Heart left ventricle (tissue), 16 donors: ENCODE measurements around the gene ZNF445. TPM values are rescaled to one million over a fixed set of nuclear protein-coding genes. Genes with fewer than 3 reads are reported as not detected.

Source experiments
- ATAC-seq, 4 donors: fragments of 200-7000 bp; cut with Tn5 transposase; one replicate each; pipeline ENCODE4 v1.9.1; 2020 to 2022; ENCODE audit warnings: moderate library complexity in 4 of 4, mild to moderate bottlenecking in 3 of 4, moderate number of reproducible peaks in 1 of 4
- DNase-seq, 5 donors: peaks; one replicate each; pipeline ENCODE4 v3.0.0-alpha.2; 2020
- H3K27ac ChIP-seq, 12 donors: fragments of 200-600 bp; sonication (generic) in 4 of 12; one replicate each; pipeline versions ENCODE4 v1.5.0 to v1.8.0; 2016 to 2022; ENCODE audit warnings: mild to moderate bottlenecking in 2 of 12
- H3K27me3 ChIP-seq, 9 donors: fragments of 200-600 bp; sonication (generic) in 2 of 9; one replicate each; pipeline versions ENCODE4 v1.5.1 to v1.8.0; 2016 to 2022; ENCODE audit warnings: mild to moderate bottlenecking in 3 of 9
- H3K36me3 ChIP-seq, 9 donors: fragments of 200-600 bp; sonication (generic) in 2 of 9; one replicate each; pipeline versions ENCODE4 v1.5.0 to v1.8.0; 2018 to 2022; ENCODE audit warnings: mild to moderate bottlenecking in 2 of 9
- H3K4me1 ChIP-seq, 12 donors: fragments of 200-600 bp; sonication (generic) in 4 of 12; one replicate each; pipeline versions ENCODE4 v1.5.0 to v1.8.0; 2016 to 2022; ENCODE audit warnings: mild to moderate bottlenecking in 3 of 12
- H3K4me3 ChIP-seq, 12 donors: fragments of 200-600 bp; sonication (generic) in 4 of 12; one replicate each; pipeline versions ENCODE4 v1.5.0 to v1.8.0; 2017 to 2022; ENCODE audit warnings: mild to moderate bottlenecking in 9 of 12, moderate library complexity in 4 of 12
- H3K9me3 ChIP-seq, 12 donors: fragments of 200-600 bp; sonication (generic) in 4 of 12; one replicate each; pipeline versions ENCODE4 v1.5.0 to v1.8.0; 2016 to 2022; ENCODE audit warnings: mild to moderate bottlenecking in 1 of 12
- CTCF ChIP-seq, 12 donors: fragments of 200-600 bp; sonication (generic) in 4 of 12; IDR thresholded peaks; one replicate each; pipeline versions ENCODE4 v1.5.0 to v1.8.0; 2018 to 2022; ENCODE audit warnings: antibody characterized with exemption in 12 of 12, mild to moderate bottlenecking in 5 of 12
- POLR2A ChIP-seq, 2 donors: fragments of 450-650 bp; IDR thresholded peaks; one replicate each; pipeline ENCODE4 v1.6.1; 2017; ENCODE audit warnings: antibody characterized with exemption in 2 of 2, mild to moderate bottlenecking in 2 of 2, moderate library complexity in 2 of 2
- WGBS, 4 donors: extraction: QIAGEN DNeasy Blood & Tissue Kit in 2 of 4; methylation state at CpG; one replicate each; pipeline versions ENCODE4 v1.1.5 to v1.1.7; 2013 to 2018; 5-methylcytosine and 5-hydroxymethylcytosine counted together
- intact Hi-C, 10 donors: fragments of 100-400 bp; cut with DNase I; formaldehyde crosslinking; loops; one replicate each; pipeline versions ENCODE4 v1.11.1 to v1.14.2; 2022
- polyA plus RNA-seq, 2 donors: library from polyadenylated mRNA; stranded (reverse); fragments of 200-250 nt; gene quantifications; one replicate each; pipeline ENCODE4 v1.2.3, GENCODE V29; 2013
- total RNA-seq, 9 donors: library from RNA; depleted of rRNA in 2 of 9; stranded (reverse); fragments of >200 nt in 2 of 9; fragmentation: NEBNext Ultra II Directional in 3 of 9; extraction: Animal tissue kit (Norgen Biotek cat#: 25700) in 3 of 9; gene quantifications; one replicate each; pipeline versions ENCODE4 v1.1.0 to v1.2.4, GENCODE V29; 2016 to 2023
- donor health status: ischemic (EF 13 %, LVEDD 7.1; RV severe dilation, severe dysfunction).
- donor health status: healthy with polysubstance abuse.
- donor health status: DM: no; HTN: yes; CAD: no.
- donor health status: DM: no; HTN: no; CAD: no.
- donor health status: ischemic (EF 25% LVEDD 6.9; RV normal size, moderate dysfunction).
- donor health status: ischemic (EF 25% LVEDD 5.7; RV mildly dilated, moderate dysfunction).
- donor health status: healthy.
- donor health status: DM: yes; HTN: yes; CAD: no.
- donor health status: ischemic (EF 35%, LVEDD 5.7; RV mildly dilated, moderate dysfunction).
- donor health status: nonischemic (EF 11% LVEDD 7.7; RV severe dilation, severe dysfunction).
- donor health status: DM: yes; HTN: yes; CAD: no.
- donor health status: PGD.
- donor health status: ischemic (EF 29% LVEDD 5.4; RV normal size, mild dysfunction).
- donor health status: nonischemic (EF 23%, LVEDD 6.1; RV moderate dilation, normal function).

Gene ZNF445
- total and polyA plus RNA-seq, 11 donors: 4.9 to 19.9 (median 11.0) TPM

- 0 to 1% (median 0%) methylated on average over 6 of the region's 6 CpGs for WGBS, 4 donors
- Histone ChIP-seq H3K9me3 (peaks cover 0 to 9% (median 0%) of the 10 kb centered on the region in 12 donors), H3K27ac (peak overlapping the region; percentile 49 to 94 (median 89)), H3K4me1 (peaks cover 0 to 29% (median 14%) of the 10 kb centered on the region in 12 donors), H3K27me3 (no peaks in the 10 kb centered on the region), H3K36me3 (peaks cover 0 to 10% (median 0%) of the 10 kb centered on the region in 9 donors), H3K4me3 (peak overlapping the region; percentile 74 to 99 (median 92))
- peak in 1 of 4 donors; percentile 5 for ATAC-seq
- TF ChIP-seq CTCF (IDR thresholded peaks at IDR 0.05) (no peak), POLR2A (IDR thresholded peaks at IDR 0.05) (no peak)
- intact Hi-C loops: loop anchor here in 6 of 10 donors (1.0 to 10.0 kb wide), 6 partner anchors 33 to 185 kb away; partner anchors contain the start of genes TCAIM (in 5 of the 6), ZNF197 (in 1 of the 6) and ZNF445 (in 1 of the 6)
- DNase-seq: no peak
Measured at GRCh38 chr3:44510000-44510368, 32.5 kb upstream of the ZNF445 start.

GRCh38 chr3:44509393-44509921 lies 32.0 kb upstream of the ZNF445 start:
- H3K9me3 ChIP-seq: peaks cover 0 to 9% (median 0%) of the 10 kb centered on the region in 12 donors
- H3K4me3 ChIP-seq: peak overlapping the region; percentile 74 to 99 (median 92)
- WGBS, 4 donors: 30 to 58% (median 36%) methylated on average over 2 of the region's 2 CpGs
- H3K36me3 ChIP-seq: peaks cover 0 to 10% (median 0%) of the 10 kb centered on the region in 9 donors
- no peak for DNase-seq
- no peak for TF ChIP-seq POLR2A (IDR thresholded peaks at IDR 0.05)
- no peak for TF ChIP-seq CTCF (IDR thresholded peaks at IDR 0.05)
- H3K27me3 ChIP-seq: no peaks in the 10 kb centered on the region
- H3K27ac ChIP-seq: peak overlapping the region in 10 of 12 donors; percentile 79 to 94 (median 90)
- peak in 3 of 4 donors; percentile 14 to 36 (median 28) for ATAC-seq
- H3K4me1 ChIP-seq: peaks cover 0 to 29% (median 14%) of the 10 kb centered on the region in 12 donors
- intact Hi-C loops: no loop called here

- intact Hi-C loops: no loop called here
- Histone ChIP-seq H3K27me3 (no peaks in the 10 kb centered on the region), H3K4me1 (peaks cover 0 to 29% (median 14%) of the 10 kb centered on the region in 12 donors), H3K4me3 (no peak overlapping the region), H3K27ac (no peak overlapping the region), H3K9me3 (peaks cover 0 to 20% (median 4%) of the 10 kb centered on the region in 12 donors), H3K36me3 (peaks cover 0 to 13% (median 0%) of the 10 kb centered on the region in 9 donors)
- DNase-seq (no peak), ATAC-seq (no peak)
- TF ChIP-seq POLR2A (IDR thresholded peaks at IDR 0.05): no peak
- no peak for TF ChIP-seq CTCF (IDR thresholded peaks at IDR 0.05)
- WGBS, 4 donors: 92 to 94% (median 93%) methylated on average over 5 of the region's 5 CpGs
Measured at GRCh38 chr3:44506961-44507360, 29.5 kb upstream of the ZNF445 start.

GRCh38 chr3:44506556-44506955 lies 29.1 kb upstream of the ZNF445 start:
- peaks cover 0 to 27% (median 14%) of the 10 kb centered on the region in 12 donors for H3K4me1 ChIP-seq
- DNase-seq: no peak
- H3K27me3 ChIP-seq: no peaks in the 10 kb centered on the region
- no peak overlapping the region for H3K27ac ChIP-seq
- ATAC-seq: no peak
- H3K4me3 ChIP-seq: no peak overlapping the region
- H3K36me3 ChIP-seq: peaks cover 0 to 18% (median under 1%) of the 10 kb centered on the region in 9 donors
- H3K9me3 ChIP-seq: peaks cover 0 to 24% (median 7%) of the 10 kb centered on the region in 12 donors
- TF ChIP-seq CTCF (IDR thresholded peaks at IDR 0.05) (no peak), POLR2A (IDR thresholded peaks at IDR 0.05) (no peak)
- 77 to 89% (median 81%) methylated on average over 3 of the region's 3 CpGs for WGBS, 4 donors
- intact Hi-C loops: no loop called here
